A172 (cell line): ENCODE data around the gene LNPEP. TPM values are rescaled to one million over a fixed set of nuclear protein-coding genes. Genes with fewer than 3 reads are reported as not detected.

ENCODE experiments used
- total RNA-seq: library from RNA; depleted of rRNA; stranded (reverse); fragments of >200 nt; shearing (Covaris generic); gene quantifications from 2 replicates; pipeline ENCODE4 v1.2.3, GENCODE V29; 2014; rRNA removed

The LNPEP gene
- total RNA-seq, 1 experiment from 2014 or later, result 30.2 TPM

Other genes with a start within 250 kb of the LNPEP start
- 22.0 and 24.1 TPM in 2 replicates for gene ERAP1, start 128.1 kb upstream of the LNPEP start, total RNA-seq
- gene ERAP2, start 59.6 kb upstream of the LNPEP start, total RNA-seq, result 91.9 and 97.0 TPM in 2 replicates
- gene LIX1, start 206.5 kb downstream of the LNPEP start, total RNA-seq, result not detected in 2 replicates
- 24.8 and 27.2 TPM in 2 replicates for gene RIOK2, start 247.2 kb downstream of the LNPEP start, total RNA-seq